DMS 273 (cell line): Measurements from ENCODE around the gene PPP1R3D.

ENCODE experiments used
- DNase-seq: peaks from one replicate; lab custom pipeline; 2025; ENCODE audit not compliant: unreplicated experiment; lab: John Stamatoyannopoulos, UW

The PPP1R3D gene

DNA sequence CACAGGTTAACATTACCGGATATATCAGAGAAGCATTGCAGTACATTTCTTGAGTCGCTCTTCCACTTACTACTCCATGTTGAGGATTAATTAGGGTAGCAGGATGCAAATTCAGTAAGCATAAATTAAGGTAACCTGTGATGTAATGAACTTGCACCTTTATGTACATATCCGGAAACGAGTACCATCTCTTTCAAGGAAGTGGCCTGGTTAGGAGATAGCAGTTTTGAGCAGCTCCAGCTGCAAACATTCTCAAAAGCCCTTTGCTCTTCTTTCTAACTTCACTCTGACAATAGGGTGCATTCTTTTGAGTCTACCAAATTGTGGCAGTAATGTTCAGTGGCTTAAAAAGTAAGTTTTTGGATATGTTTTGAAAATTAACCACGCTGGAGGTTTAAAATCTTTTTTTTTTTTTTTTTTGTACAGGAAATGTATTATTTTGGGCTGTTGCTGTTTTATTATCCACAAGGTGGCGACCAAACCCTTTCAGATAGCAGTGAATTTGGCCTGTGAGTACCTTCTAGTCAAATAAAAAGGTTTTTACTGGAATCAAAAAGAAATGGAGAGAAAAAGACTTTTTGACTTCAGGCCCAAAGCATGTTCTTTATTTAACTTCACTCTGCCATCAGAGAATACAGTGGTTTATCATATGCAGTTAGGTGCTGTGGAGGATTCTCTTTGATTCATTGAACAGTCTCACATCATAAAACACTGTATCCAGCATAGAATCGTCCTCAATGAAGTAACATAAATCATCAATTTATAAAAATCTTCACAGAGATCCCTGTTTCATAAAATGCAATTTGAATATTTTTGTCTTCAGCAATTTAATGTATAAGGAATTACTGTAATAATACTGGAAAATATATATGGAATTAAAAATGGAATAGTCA, 9.0 kb upstream of the PPP1R3D start:
- peak; percentile 66 for DNase-seq

DNA sequence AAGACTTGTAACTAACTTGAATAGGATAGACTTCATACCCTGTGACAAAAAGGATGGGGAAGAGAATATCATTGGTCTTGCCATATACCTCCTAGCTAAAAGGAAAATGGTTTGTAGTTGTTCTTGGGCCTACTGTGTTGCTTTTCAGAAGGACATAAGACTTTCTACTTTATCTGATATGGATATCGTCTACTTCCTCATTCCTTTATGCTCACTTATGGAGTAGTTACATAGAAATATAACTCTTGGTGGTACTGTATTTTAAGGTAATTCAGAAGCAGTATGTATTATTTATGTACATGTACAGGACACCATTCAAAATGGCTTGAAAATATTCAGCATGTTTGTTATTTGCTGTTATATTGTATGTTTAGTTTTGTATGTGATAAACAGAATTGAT, 8.1 kb upstream of the PPP1R3D start:
- DNase-seq = no peak

DNA sequence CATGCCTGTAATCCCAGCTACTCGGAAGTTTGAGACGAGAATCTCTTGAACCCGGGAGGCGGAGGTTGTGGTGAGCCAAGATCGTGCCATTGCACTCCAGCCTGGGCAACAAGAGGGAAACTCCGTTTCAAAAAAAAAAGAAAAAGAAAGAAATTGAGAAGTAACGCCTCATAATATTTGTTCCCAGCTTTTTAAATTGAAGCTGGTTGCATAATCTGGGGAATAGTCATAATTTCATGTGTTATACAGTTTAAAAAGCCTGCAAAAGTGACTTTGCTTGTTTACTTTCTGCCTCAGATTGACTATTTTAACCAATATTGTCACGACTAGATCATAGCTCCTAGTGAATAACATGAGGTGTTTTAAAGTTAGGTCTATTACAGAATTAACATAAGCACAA, 7.3 kb upstream of the PPP1R3D start:
- DNase-seq = no peak

DNA sequence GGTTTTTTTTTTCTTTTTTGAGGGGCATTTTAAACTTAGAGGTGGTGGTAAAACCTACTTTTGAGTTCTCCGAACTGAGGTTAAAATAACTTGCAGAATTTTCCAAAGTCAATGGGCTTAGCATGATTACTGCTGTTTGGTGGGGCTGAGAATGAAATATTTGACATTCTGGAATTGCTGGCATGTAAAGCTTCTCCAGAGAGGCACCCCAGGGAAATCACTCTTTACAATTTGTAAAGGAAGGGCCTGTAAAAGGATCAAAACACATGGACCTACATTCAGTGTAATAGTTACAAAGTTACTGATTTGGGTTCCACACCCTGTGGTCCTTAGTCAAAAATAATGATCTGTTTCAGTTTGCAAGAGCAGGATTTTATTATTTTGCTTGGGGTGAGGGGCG, 5.6 kb upstream of the PPP1R3D start:
- DNase-seq = no peak

DNA sequence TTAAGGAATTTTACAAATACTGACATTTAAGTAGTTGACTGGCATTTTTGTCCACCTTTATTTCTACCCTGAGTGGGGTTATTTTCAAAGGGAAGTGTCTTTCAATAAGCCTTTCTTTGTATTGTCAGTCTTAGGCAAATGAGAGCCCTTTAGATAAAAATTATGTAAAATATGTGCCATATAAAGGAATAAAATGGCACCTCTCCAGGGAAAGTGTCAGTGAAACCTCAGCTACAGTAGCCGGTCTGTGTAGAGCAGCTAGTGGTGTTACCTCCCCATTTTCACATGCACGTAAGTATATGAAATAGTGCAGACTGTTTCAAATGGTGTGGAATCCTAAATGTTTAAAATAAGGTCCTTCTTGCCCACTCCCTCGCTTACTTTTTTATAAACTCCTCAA, 5.1 kb upstream of the PPP1R3D start:
- DNase-seq = peak; percentile 12

DNA sequence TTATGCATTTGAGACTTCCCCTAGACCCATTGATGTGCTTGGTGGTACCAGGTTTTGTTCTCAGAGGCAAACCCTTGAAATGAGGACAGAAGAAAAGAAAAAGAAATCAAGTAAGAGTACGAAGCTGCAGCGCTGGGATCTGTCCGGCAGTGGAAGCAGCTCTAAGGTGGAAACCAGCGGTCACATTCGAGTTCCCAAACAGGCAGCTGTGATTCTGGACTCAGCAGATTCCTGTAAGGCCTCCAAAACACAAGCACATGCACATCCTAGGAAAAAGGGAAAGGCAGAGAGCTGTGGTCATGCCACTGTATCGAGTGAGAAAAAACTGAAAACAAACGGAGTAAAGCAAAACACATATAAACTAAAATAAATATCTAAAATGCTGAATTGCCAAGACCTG, 4.6 kb upstream of the PPP1R3D start:
- DNase-seq = no peak

DNA sequence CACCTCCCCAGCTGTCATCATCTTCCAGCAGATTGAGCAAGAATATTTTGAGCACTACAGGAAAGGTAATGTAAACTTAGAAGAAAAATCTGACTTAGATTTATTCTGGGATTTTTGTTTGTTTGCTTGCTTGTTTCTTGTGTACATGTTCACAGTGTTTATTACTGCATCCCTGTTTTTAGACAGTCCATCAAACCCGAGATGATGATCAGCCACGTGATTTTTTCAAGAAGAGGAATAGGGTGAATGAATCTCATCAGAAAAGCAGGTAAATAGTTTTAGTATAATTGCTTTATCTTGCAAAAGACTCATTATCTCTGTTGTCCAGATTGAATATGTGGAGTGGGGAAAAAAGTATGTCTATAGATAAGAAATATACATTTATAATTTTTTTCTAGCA, 2.1 kb upstream of the PPP1R3D start:
- no peak for DNase-seq

DNA sequence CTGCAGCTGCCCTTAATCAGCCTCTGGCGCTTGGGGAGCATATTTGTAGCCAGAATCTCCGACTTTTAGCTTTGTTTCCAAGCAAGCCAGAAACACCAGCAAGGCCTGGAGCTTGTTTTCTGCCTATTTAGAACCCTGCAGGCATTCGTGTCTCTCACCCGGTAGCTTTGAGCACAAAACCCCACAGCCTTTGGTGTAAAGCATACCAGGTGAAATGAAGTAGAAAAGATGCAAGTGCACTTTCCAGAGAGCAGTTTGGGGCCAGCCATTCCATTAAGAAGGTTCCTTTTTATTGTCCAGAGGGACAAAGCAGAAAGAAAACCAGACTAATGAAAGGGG, 820 bp upstream of the PPP1R3D start:
- DNase-seq = no peak

DNA sequence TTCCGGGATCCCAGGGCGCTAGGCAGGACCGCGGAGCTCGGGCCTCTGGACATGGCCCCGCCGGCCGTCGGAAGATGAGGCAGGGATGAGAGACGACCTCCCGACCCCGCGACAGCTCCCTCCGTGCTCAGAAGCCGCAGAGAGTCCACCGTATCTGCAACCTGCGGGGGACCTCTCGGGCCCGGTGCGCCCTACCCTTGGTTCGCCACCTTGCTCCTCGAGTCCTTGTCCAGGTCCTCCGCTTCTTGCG, 301 bp downstream of the PPP1R3D start:
- peak; percentile 59 for DNase-seq

DNA sequence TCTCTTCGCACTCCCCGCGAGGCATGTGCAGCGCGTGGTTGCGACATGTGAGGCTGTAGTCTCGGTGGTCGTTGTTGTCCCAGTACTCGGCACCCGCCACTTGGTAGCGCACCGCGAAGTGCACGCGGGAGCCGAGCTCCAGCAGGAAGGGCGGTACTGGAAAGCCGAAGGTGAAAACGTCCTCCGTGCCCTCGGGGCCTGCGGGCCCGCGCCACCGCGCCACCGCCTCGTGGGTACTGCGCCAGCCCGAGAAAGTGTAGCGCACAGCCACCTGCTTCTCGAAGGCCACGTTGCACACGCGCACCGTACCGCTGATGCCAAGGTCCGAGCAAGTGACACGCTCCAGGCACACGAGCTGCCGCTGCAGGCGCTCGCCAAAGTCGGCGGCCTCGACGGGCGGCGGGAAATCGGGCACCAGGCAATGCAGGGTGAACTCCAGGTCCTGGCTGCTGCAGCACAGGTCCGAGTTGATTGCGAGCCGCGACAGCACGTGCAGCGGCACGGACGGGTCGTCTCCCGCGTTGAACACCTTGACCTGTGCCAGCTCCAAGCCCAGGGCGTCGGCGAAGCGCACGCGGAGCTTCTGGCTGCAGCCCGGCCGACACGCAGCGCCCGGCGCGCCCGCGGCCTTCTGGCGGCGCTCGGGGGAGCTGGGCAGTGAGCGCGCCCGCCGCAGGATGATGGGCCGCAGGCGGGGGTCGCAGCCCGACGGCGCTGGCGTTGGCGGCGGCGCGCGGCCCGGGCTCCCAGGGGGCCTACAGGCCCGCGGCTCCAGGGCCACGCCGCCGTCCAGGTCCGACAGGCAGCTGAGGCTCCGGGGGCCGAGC, 840 bp downstream of the PPP1R3D start:
- DNase-seq = no peak

DNA sequence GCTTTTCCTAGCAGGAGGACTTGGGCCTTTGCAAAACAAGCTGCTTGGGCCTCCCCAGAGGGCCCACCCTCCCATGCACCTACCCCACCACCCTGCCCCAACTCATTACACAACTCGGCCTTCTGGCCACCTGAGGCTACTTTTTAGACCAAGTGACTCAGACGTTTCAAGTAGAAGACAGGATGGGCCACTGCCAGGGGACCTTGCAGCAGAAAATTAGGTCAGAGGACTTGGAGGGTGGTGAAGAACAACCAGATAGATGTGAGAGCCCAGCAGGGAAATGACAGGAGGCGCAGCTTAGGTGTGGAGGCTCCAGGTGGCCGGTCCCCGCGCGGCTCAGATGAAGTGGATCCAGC, 1.4 kb downstream of the PPP1R3D start:
- no peak for DNase-seq

DNA sequence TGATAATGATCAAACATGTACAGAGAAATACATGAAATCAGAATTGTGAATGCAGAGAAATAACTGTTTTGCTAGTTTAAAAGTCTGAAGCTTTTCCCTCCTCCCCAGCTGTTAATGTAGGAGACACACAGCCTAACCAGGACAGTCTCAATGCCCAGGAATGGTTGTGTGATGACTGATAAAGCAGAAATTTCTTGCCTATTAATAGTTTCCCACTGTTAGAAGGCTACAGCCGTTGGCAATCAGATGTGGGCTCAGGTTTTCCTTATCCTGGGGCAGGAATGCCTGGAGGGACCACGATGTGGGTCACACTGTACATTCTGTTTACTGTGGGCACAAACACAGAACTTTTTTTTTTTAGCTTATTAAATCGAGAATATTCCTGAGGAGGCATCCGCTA, 1.9 kb downstream of the PPP1R3D start:
- no peak for DNase-seq

DNA sequence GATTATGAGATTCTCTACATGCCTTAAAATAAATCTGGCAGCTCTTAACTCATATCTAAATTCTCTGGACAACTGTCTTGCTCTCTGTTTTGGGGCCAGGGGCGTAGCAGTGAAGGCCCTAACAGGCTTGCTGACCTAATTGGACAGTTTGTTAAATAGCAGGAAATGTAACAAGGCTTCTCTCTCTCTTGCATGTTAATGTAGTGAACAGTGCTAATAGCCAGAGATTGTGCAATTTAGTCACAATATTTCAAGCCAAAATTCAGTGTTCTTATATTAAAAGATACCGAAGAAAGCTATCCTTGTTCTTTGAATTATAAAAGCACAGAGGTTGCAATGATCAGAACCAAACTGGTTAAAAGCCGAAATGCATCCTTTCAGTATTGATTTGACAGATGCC, 3.0 kb downstream of the PPP1R3D start:
- DNase-seq = no peak

DNA sequence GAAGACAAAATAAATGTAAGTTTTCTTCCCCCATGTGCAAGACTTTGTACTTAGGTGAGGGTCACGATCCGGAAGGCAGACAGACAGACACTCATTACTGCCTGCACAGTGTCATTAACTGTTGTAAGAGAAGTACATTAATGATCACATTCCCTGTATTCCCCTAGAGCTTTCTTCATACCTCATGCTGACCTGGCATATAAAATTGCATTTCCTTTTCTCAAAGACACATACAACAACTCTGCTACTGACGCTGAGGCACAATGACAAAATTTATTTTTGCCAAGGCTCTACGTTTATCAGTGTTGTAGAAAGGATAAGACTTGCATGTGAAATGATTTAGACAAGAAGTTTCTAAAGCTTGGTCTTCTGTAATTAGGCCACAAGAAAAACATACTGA, 3.7 kb downstream of the PPP1R3D start:
- no peak for DNase-seq

DNA sequence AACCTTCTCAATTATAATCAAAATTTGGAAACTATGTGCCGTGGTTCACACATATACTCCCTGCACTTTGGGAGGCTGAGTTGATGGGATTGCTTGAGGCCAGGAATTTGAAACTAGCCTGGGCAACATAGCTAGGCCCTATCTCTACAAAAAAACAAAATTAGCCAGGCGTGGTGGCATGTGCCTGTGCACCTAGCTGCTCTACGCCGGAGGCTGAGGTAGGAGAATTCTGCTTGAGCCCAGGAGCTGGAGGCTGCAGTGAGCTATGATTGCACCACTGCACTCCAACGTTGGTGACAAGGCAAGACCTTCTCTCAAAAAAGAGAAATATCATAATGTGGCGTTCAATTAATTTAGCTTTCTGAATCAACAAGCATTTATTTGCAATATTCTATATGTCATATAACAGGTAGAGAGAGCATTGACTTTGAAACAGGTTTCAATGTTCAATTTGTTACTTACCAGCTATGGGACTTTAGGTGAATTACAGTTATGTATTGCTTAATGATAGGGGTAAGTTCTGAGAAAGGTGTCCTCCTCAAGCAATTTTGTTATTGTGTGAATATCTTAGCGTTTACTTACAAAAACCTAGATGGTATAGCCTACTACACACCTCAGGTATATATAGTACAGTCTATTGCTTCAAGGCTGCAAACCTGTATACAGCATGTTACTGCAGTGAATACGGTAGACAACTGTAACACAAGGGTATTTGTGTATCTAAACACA, 4.5 kb downstream of the PPP1R3D start:
- no peak for DNase-seq

DNA sequence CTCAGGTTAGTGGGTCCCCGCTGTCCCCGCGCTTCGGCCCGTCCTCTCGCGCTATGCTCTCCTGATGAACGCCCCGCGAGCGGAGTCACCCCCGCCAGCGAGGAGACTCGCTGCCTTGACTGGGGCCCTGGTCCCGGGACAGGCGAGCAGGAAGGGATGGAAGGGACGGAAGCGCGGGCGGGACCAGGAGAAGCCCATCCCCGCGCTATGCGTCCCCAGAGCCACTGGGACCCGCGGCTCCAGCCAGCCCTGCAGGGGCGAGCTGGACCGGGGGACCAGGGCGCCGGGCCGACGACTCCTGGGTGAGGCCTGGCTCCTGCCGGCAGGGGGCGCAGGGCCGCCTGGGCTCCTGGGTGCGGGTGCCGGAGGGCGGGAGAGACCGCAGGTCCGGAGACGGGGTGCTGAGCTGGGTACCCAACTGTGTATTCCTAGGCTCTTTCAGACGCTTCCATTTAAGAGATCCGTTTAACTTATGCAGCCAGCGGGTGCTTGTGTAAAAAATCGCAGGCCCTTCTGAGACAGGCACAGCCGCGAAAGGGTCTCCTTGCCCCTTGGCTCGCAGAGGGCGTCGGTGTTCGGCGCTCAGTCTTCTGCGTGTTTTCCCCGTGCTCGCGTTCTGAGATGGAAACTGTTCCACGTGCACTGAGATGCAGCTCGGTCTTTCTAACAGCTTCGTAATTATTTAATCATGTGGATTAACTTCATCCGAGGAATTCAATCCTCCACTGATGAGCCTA, 6.1 kb downstream of the PPP1R3D start:
- peak; percentile 90 for DNase-seq

DNA sequence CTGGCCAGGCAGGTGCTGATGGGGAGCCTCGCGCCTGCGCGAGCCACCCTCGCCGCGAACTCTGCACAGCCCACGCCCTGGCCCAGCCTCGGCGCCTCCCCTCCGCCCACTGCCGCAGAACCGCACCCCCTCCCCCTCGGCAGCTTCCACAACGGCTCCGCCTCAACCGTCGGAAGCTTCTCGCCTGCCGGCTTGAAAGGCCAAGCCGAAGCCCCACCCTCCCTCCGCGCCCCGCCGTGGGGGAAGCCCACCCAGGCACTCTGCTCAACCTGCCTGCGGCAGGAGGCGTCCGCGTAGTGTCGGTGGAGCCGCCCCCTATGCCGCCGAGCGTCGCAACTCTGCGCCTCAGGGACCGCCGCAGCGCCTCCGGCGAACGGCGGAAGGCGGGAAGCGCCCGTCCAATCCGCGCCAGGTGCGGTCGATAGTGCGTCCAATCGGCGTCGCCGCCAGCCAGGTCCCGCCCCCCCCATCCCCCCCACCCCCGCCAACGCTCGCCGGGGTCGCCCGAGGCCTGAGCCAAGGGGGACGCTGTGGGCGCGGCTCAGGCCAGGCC, 6.7 kb downstream of the PPP1R3D start, which contains the start of gene SYCP2:
TSS of gene SYCP2 (minus strand) at position 342 of the 553 bp plus-strand sequence. CDS start 11,224 bp downstream, outside the sequence.
- DNase-seq = no peak

DNA sequence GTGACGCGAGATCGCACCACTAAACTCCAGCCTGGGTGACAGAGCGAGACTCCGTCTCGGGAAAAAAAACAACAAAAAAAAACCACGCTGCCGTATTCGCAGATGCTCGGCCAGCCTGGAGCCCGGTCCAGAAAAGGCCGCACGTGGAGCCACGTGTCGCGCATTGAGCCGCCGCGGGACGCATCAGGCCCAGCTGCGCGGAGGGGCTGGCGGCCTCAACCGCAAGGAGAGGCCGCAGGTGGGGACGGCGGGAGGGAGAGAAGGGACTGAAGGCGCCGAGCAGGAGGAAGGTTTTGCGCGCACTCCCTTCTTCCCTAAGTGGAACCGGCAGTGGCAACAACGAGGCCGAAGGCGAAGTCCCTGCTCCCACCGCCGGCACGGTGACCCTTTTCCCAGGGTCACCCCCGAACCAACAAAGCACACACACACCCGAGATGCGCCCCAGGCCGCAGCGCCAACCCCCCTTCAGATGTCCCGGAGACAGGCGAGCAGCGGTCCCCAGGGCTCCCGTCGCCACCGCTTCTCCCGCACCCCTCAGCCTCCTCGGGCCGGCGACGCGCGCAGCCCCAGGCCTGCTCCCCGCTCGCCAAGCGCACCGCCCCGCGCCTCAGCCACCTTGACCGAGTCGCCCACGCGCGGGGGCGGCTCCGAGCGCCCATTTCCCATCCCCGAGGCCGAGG, 7.3 kb downstream of the PPP1R3D start:
- no peak for DNase-seq

DNA sequence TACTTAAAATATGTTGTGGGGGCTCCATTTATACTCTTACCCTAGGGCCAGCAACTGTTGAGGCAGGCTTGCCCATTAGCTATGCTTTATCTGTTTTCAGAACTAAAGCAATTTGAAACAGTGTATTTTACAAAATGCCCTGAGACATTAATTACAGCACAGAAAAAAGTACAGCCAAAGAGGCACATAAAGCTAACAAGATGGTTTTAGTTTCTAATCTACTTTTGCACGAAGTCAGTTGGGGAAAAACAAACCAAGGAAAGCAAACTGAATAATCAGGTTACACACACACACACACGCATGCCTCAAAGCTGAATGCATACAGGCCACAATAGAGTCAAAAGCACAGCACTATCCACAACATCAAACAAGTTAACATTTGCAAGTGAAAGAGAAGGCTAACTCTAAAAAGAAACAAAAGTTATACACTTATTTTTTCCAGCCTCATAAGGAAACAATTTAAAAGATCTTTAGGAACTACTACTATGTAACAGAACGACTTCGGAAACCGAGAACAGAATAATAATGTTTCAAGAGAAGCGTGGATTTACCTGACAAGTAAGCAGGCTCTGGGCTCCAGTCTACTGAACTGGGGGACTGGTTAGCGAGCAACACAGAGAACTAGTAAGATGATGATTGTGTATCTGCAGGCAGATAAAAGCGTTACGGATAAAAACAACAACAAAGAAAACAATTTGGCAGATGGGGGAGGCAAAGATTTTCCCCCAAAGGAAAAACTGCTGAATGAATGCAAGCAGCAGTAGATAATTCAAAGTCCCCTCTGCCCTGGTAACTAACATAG, 8.4 kb downstream of the PPP1R3D start:
- DNase-seq = no peak

DNA sequence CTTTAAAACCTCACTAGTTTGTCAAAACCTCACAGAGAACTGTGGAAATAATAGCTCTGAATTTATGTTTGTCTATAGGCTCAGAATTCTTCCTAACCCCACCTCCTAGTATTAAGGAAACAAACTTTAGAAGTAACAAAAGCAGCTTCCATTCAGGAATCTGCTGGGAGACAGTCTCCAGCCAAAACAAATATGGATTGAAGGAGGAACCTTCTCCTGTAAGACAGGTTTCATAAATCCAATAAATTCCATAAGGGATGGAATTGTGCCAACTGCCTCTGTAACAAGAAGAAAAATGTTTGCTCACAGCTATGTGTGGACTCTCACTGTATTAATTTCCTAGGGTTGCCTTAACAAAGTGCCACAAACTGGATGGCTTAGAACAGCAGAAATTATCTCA, 14.2 kb downstream of the PPP1R3D start:
- DNase-seq = peak; percentile 5
